HepG2 (cell line): ENCODE data around the gene HABP2. TPM values are rescaled to one million over a fixed set of nuclear protein-coding genes. Genes with fewer than 3 reads are reported as not detected.

ENCODE experiments used
- ATAC-seq: fragments of 200-7000 bp; cut with Tn5 transposase; 3 replicates; pipeline ENCODE4 v1.9.1; 2020; ENCODE audit warnings: mild to moderate bottlenecking, moderate library complexity
- BruUV-seq: library from RNA; stranded (reverse); fragments of 400-500 nt; replicated peaks from 2 replicates; lab custom pipeline; 2021; lab: Mats Ljungman, UMichigan
- CTCF ChIA-PET: fragments of 300-600 bp; formaldehyde crosslinking; extraction: SDS; loops from one replicate; lab custom pipeline; 2021; ENCODE audit warnings: low total read pairs, inconsistent platforms, low intra/inter-chr PET ratio; lab: Yijun Ruan, JAX
- POLR2A ChIA-PET: fragments of 350-600 bp; sonication (Branson Sonifier 250); formaldehyde crosslinking; loops from one replicate; lab custom pipeline; 2020; ENCODE audit warnings: antibody characterized with exemption, inconsistent platforms; lab: Yijun Ruan, JAX
- DNase-seq: peaks from one replicate; pipeline ENCODE4 v3.0.0-alpha.2; 2015; ENCODE audit warnings: low spot score
- FAIRE-seq: peaks from 3 replicates; lab custom pipeline; 2011; peaks lifted over from hg19 to GRCh38; lab: Jason Lieb, UNC
- H2AFZ ChIP-seq: one replicate; pipeline ENCODE4 v1.6.1; 2011; ENCODE audit warnings: low read length, inconsistent platforms
- H3K27ac ChIP-seq: fragments of 300-600 bp; 3 replicates; pipeline ENCODE4 v1.8.0; 2011; ENCODE audit warnings: mixed run types, mild to moderate bottlenecking, mixed read lengths, low read length, inconsistent platforms; ENCODE audit not compliant: insufficient read depth; ENCODE audit errors: extremely low read length
- H3K27me3 ChIP-seq, 2 experiments: fragments of 200-600 bp in 1 of 2; 2 replicates in 1 of 2; 3 replicates in 1 of 2; pipeline versions ENCODE4 v1.6.0 to v1.8.0; 2011; ENCODE audit warnings: low read length in 2 of 2, mild to moderate bottlenecking in 2 of 2, moderate library complexity in 2 of 2, inconsistent platforms in 1 of 2; ENCODE audit not compliant: insufficient read depth in 2 of 2, control insufficient read depth in 1 of 2
- H3K36me3 ChIP-seq, 2 experiments: fragments of 200-600 bp in 1 of 2; replicated peaks in 1 of 2; 2 replicates in 1 of 2; 3 replicates in 1 of 2; pipeline versions ENCODE4 v1.5.1 to v1.8.0; 2011; ENCODE audit warnings: low read length in 2 of 2, inconsistent platforms in 1 of 2; ENCODE audit not compliant: insufficient read depth in 2 of 2, control insufficient read depth in 1 of 2
- H3K4me1 ChIP-seq: 2 replicates; pipeline ENCODE4 v1.5.1; 2012; ENCODE audit warnings: low read length, inconsistent platforms; ENCODE audit not compliant: insufficient read depth
- H3K4me2 ChIP-seq: 2 replicates; pipeline ENCODE4 v1.6.0; 2011; ENCODE audit warnings: low read depth, low read length, inconsistent platforms
- H3K4me3 ChIP-seq, 3 experiments: fragments of 200-600 bp in 1 of 3; sonication (generic), shearing (Covaris generic) in 1 of 3; replicated peaks in 1 of 3; 2 replicates each; pipeline ENCODE4 v1.5.1; 2011 to 2016; ENCODE audit warnings: low read length in 3 of 3, inconsistent platforms in 2 of 3, low read depth in 2 of 3, mild to moderate bottlenecking in 2 of 3, control low read depth in 1 of 3, mixed read lengths in 1 of 3; ENCODE audit not compliant: insufficient read depth in 1 of 3
- H3K79me2 ChIP-seq: one replicate; pipeline ENCODE4 v1.6.1; 2011; ENCODE audit warnings: low read length, inconsistent platforms; ENCODE audit not compliant: insufficient read depth
- H3K9ac ChIP-seq: 2 replicates; pipeline ENCODE4 v1.6.0; 2011; ENCODE audit warnings: mild to moderate bottlenecking, low read depth, low read length, inconsistent platforms; ENCODE audit not compliant: insufficient read depth
- H3K9me3 ChIP-seq: 2 replicates; pipeline ENCODE4 v1.5.1; 2012; ENCODE audit warnings: mild to moderate bottlenecking, low read length
- H4K20me1 ChIP-seq: 2 replicates; pipeline ENCODE4 v1.6.0; 2011; ENCODE audit warnings: inconsistent platforms, mild to moderate bottlenecking, low read length, moderate library complexity; ENCODE audit not compliant: insufficient read depth
- CREM ChIP-seq, 2 experiments: sonication (generic) in 1 of 2; formaldehyde crosslinking in 1 of 2; IDR thresholded peaks; 2 replicates each; pipeline versions ENCODE4 v1.4.0 to v1.6.1; 2016 to 2020; ENCODE audit warnings: antibody characterized with exemption in 1 of 2, mild to moderate bottlenecking in 1 of 2, missing genetic modification reagents in 1 of 2
- KLF15 ChIP-seq: sonication (generic); formaldehyde crosslinking; IDR thresholded peaks from 2 replicates; pipeline ENCODE4 v1.8.1; 2023; ENCODE audit warnings: borderline replicate concordance, mild to moderate bottlenecking, inconsistent platforms, missing genetic modification reagents, mixed read lengths
- KLF6 ChIP-seq: IDR thresholded peaks from 2 replicates; pipeline ENCODE4 v1.8.0; 2016; ENCODE audit warnings: missing biosample characterization, missing genetic modification reagents
- MZF1 ChIP-seq: sonication (generic); formaldehyde crosslinking; IDR thresholded peaks from 2 replicates; pipeline ENCODE4 v1.8.1; 2023; ENCODE audit warnings: mild to moderate bottlenecking, missing genetic modification reagents, borderline replicate concordance
- SATB2 ChIP-seq: sonication (generic); formaldehyde crosslinking; IDR thresholded peaks from 2 replicates; pipeline ENCODE4 v1.5.0; 2020; ENCODE audit warnings: missing genetic modification reagents
- ZBTB42 ChIP-seq: sonication (generic); formaldehyde crosslinking; IDR thresholded peaks from 2 replicates; pipeline ENCODE4 v1.5.0; 2020; ENCODE audit warnings: mild to moderate bottlenecking, missing genetic modification reagents
- ZNF205 ChIP-seq: IDR thresholded peaks from 2 replicates; pipeline ENCODE4 v1.6.1; 2018; ENCODE audit warnings: missing biosample characterization, missing genetic modification reagents
- ZNF225 ChIP-seq: sonication (generic); formaldehyde crosslinking; IDR thresholded peaks from 2 replicates; pipeline ENCODE4 v1.4.0; 2020; ENCODE audit warnings: mild to moderate bottlenecking, missing genetic modification reagents
- ZNF563 ChIP-seq: sonication (generic); formaldehyde crosslinking; IDR thresholded peaks from 2 replicates; pipeline ENCODE4 v1.8.0; 2022; ENCODE audit warnings: mild to moderate bottlenecking, moderate library complexity, missing genetic modification reagents
- ZNF790 ChIP-seq: sonication (generic); formaldehyde crosslinking; IDR thresholded peaks from 2 replicates; pipeline ENCODE4 v1.8.0; 2022; ENCODE audit warnings: missing genetic modification reagents, mild to moderate bottlenecking, borderline replicate concordance
- WGBS: methylation state at CpG from one replicate; pipeline ENCODE4 v1.1.6; 2017; ENCODE audit warnings: low lambda C conversion rate; 5-methylcytosine and 5-hydroxymethylcytosine counted together
- in situ Hi-C: cut with HindIII; loops from 2 replicates; pipeline ENCODE4 v1.10.0; 2017; ENCODE audit warnings: low pct_unique_long_range_greater_than_20kb; ENCODE audit not compliant: extremely low pct_ligation_motif_present
- intact Hi-C: fragments of 100-400 bp; cut with micrococcal nuclease; formaldehyde crosslinking; loops from one replicate; pipeline ENCODE4 v1.10.0; 2022; ENCODE audit not compliant: unreplicated experiment
- polyA plus RNA-seq, 8 experiments: library from polyadenylated mRNA; depleted of rRNA in 3 of 8; stranded (reverse) in 7 of 8; unstranded in 1 of 8; fragments of >200 nt; fragmentation: Illumina TruSeq in 4 of 8; extraction: Trizol in 4 of 8; gene quantifications; 2 replicates each; pipeline versions ENCODE4 v1.2.1 to v1.2.3, GENCODE V29; 2011 to 2016; ENCODE audit warnings: low read depth in 4 of 8, missing spikeins in 1 of 8, mixed read lengths in 1 of 8; ENCODE audit not compliant: insufficient read depth in 1 of 8
- total RNA-seq, 5 experiments: library from RNA; depleted of rRNA; stranded (reverse); fragments of >200 nt; fragmentation: Illumina TruSeq; extraction: Trizol; gene quantifications; 2 replicates each; pipeline ENCODE4 v1.2.3, GENCODE V29; 2016; ENCODE audit warnings: low read depth in 1 of 5

HABP2 gene
- total and polyA plus RNA-seq, 2 of the 13 experiments (the other 11 are each of a cell fraction or from before 2014, with no cell fraction given): 0.12 to 0.13 TPM

DNA sequence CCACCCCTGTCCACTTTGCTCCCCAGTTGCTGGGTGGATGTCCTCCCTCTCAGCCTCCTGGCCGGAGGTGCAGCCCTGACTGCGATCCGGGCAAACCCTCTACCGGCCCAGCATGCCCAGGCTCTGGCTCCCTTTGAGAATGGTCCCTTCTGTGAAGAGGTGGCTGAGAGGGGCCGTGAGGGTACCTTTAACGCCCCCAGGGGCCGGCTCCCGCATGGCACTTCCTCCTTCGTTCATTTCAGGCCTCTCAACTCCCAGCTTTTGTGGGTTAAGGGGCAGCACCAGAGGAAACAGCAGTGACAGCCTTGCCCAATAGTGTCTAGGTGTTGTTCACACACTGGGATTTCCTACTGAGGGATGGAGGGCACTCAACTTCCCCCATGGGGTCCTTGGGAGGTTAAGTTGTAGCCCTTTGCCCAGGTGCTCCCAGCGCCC, 33.2 kb upstream of the HABP2 start (continued):
- no peak for TF ChIP-seq SATB2
- TF ChIP-seq, all 625 proteins: peak for 0

DNA sequence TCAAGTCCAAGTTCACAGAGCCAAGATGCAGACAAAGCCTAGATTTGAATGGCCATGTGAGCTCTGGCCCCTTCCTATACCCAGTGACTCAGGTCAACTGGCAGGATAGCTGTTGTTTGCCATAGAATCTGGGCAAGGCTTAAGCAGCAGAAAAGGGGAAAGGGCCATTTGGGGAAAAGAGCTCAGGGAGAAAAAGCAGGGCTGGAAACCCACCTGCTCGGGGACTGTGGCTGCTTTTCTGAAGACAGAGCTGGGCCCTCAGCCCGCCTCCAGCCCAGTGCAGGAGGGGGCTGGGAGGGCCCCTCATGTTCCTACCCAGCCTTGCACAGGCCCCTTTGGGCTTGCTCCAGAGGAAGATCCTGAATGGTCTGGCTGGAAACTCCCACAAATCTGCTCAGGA, 32.6 kb upstream of the HABP2 start:
- WGBS: 18% methylated on average over 2 of the region's 2 CpGs
- BruUV-seq: no TSS peak
- Histone ChIP-seq H4K20me1 (no peaks in the 10 kb centered on the region), H3K4me2 (no peak overlapping the region), H3K79me2 (no peaks in the 10 kb centered on the region), H2AFZ (no peak overlapping the region), H3K36me3 (no peaks in the 10 kb centered on the region), H3K4me1 (no peaks in the 10 kb centered on the region), H3K27ac (no peak overlapping the region), H3K4me3 (no peak overlapping the region), H3K9me3 (no peaks in the 10 kb centered on the region), H3K9ac (no peak overlapping the region), H3K27me3 (0 out of 5 replicates have a peak, but pooled peaks cover 0 to 4% of the 10 kb centered on the region in 2 experiments)
- no peak for ATAC-seq
- intact Hi-C loops: no loop called here
- no peak for DNase-seq
- FAIRE-seq: no peak
- in situ Hi-C loops: no loop called here
- ChIA-PET CTCF (no interaction called here), POLR2A (no interaction called here)
- no peak for TF ChIP-seq KLF15 (CRISPR knock-in tag)
- TF ChIP-seq ZBTB42 (CRISPR knock-in tag): no peak
- no peak for TF ChIP-seq ZNF205 (CRISPR knock-in tag)
- no peak for TF ChIP-seq ZNF563 (CRISPR knock-in tag)
- TF ChIP-seq ZNF790 (CRISPR knock-in tag): no peak
- TF ChIP-seq MZF1 (CRISPR knock-in tag): no peak
- no peak for TF ChIP-seq ZNF225 (CRISPR knock-in tag)
- TF ChIP-seq CREM (IDR thresholded peaks at IDR 0.05): no peak
- TF ChIP-seq CREM (CRISPR knock-in tag; IDR thresholded peaks at IDR 0.05): no peak
- no peak for TF ChIP-seq KLF6 (CRISPR knock-in tag)
